Superior temporal gyrus (tissue), 1 donor: ENCODE results near the gene SNAP47.

Experiments used
- DNase-seq: peaks from one replicate; pipeline ENCODE4 v3.0.0-alpha.2; 2016; ENCODE audit errors: extremely low spot score

The SNAP47 gene

DNA sequence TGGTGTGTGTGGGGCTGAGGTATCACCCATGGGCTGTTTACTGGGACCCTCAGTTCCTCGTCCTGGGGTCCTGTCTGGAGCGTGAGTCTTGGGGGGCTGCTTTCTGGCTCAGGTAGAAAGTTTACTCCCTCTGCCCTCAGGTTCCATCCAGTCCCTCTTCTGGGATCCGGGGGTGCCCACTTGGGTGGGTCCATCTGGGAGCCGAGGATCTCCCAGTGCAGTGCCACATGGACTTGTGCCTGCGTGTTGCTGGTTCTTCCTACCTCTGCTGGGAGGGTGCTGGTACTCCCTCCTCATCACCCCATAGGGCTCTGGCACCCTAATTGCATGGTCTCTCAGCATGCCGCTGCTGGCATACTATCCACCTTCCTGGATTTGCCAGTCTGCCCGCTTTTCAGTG is 14.0 kb downstream of the SNAP47 start:
- DNase-seq = no peak

- DNase-seq = no peak
These were observed 14.9 kb downstream of the SNAP47 start for GRCh38 chr1:227749916-227750710.

DNA sequence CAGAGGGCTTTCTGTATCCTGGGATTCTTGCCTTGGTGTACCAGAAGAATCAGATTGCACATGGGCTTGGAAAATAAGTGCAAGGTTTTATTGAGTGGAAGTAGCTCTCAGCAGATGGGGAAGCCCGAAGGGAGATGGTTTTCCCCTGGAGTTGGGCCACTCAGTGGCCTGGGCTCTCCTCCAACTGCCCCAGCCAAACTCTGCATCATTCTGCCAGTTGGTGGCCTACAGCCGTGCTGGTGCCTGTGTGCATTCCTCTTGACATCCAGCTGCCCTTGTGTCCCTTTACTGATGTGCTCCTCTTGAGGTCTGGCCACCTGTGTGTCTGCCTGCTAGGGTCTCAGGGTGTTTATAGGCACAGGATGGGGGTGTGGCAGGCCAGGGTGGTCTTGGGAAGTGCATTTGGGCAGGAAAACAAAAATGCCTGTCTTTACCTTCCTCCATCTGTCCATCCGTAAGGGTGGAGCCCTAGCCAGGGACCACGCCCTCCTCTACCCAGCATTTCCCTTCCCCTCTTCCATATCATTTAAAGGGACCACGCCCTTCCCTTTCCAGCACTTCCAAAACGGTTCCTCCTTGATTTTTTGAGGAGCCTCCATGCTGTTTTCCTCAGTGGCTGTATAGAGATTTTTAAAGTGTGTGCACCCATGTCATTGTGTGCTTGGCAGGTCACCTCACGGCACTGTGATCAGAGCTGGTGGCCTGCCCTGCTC is 18.9 kb downstream of the SNAP47 start:
- DNase-seq = peak; percentile 72

- DNase-seq = no peak
These were observed 19.7 kb downstream of the SNAP47 start for GRCh38 chr1:227754958-227755357.

- no peak for DNase-seq
These were observed 21.1 kb downstream of the SNAP47 start for GRCh38 chr1:227756172-227756959.

GRCh38 chr1:227757781-227758180 is 22.5 kb downstream of the SNAP47 start:
- DNase-seq = no peak

- DNase-seq = peak; percentile 63
These were observed 23.1 kb downstream of the SNAP47 start for GRCh38 chr1:227758366-227758765.

DNA sequence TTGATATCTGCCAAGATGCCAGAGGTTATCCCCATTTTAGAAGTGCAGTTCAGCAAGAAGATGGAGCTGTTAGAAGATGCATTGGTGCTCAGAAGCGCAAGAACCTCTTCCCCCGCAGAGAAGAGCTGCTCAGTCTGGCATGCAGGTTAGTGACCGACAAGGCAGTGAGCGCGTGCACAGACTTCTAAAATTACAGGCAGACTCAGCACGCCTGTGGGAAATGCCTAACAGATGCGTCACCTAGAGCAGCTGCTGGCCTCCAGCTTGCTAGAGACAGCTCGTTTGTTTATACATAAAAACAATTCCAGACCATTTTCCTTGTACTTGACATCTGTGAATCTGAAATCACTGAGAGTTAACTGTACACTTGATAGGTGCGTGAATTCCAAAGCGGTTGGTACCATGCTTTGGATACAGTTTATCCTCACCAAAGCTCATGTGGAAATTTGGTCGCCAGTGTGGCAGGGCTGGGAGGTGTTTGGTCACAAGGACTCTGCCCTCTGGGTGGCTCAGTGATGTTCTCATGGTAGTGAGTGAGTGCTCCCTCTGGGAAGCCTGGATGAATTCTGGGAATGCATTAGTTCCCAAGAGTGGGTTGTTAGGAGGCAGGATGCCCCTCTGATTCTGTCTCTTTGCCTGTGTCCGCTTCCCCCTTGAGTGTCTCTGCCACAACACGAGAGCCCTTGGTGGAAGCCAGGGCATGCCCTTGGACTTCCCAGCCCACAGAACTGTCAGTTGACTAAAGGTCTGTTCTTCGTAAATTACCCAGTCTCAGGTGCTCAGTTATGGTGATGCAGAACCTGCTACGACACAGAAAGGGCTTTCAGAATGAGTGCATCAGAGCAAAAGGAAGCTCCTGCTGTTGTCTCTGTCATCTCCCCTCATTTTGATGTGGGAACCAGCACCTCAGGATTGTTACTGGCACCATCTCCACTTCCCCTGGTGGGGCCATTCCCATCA is 24.4 kb downstream of the SNAP47 start:
- no peak for DNase-seq

- DNase-seq = no peak
These were observed 25.1 kb downstream of the SNAP47 start for GRCh38 chr1:227760377-227760776.

- DNase-seq = no peak
These were observed 26.5 kb downstream of the SNAP47 start for GRCh38 chr1:227761621-227762230.

GRCh38 chr1:227762231-227762911 is 27.1 kb downstream of the SNAP47 start:
- peak; percentile 84 for DNase-seq

DNA sequence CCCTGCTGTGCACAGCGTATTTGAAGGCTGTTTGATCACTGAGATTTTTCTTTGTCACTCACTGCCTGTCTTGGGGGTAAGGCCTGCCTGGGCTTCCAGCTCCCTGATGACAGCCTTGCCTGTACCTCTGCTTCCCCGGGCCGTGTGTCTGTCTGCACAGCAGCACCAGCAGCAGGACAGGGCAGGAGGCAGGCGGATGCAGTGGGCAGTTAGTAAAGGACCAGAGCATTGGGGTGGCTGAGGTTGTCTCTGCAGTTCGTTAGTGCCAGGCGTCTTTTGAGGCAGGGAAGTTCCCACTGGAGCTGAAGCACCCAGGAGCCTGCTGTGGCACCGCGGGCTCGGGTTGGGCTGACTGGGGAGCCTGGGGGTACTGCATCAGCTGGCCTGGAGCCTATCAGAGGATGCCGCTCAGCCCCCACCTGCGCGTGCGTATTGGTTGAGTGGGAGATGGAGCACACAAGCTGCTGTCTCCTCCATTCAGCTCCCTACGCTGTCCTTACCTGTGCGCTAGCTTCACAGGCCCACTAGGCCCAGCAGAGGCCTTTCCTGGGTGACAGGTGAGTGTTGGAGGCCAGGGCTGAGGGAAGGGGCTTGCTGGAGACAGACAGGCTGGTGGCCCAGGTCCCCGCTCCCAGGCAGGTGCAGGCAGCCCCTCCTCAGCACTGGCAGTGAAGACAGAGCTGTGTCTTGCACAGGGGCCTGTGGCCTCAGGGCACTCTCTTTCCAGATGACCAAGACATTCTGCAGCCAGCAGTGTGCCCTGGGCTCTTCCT is 28.2 kb downstream of the SNAP47 start:
- DNase-seq = no peak

DNA sequence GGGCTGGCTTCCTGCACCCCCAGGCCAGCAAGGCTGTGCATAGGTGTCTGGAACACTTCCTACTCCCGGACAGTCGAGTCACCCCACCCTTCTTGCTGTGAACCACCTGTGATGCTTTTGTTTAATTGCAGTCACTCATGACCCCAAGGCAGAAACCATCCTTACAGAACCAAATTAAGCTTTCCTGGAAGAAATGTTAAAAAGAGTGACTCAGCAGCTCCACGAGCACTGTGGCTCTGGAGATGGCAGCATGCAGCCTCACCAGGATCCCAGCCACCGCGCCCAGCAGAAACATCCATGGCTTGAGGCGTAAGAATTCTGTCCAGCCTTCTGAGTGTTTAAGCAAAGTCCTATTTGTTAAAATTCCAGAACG is 28.8 kb downstream of the SNAP47 start:
- no peak for DNase-seq

DNA sequence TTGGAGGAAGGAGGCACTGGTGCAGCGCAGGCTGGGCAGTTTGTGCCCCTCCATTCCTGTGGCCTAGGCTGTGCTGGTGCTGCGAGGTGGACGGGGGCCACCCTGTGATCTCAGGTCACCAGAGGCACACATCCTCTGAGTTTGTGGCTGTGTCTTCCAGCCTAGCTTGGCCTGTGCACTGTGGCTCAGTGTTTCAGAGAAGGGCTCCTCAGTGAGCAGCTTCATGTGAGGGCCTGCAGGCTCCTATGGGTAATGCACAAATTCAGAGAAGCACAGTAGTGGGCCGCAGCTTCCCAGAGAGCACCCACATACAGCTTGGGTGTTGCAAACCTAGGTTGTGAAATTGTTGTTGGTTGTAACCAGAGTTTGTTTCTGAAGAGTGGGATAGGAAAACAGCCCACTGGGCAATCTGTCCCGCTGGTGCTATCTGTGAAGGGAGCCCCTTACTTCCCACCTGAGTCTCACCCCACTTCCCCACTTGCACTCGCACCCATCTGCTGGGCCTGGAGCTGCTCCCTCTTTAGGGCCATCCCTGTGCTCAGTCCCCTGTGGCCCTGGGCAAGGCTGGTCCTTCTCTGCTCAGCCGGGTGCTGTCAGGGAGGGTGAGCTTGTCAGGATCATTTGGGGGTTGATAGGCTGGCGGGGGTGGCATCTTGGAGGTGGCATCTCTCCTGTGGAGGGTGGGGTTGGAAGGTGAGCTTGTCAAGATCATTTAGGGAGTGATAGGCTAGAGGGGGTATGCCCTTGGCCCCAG is 30.2 kb downstream of the SNAP47 start:
- DNase-seq = no peak

DNA sequence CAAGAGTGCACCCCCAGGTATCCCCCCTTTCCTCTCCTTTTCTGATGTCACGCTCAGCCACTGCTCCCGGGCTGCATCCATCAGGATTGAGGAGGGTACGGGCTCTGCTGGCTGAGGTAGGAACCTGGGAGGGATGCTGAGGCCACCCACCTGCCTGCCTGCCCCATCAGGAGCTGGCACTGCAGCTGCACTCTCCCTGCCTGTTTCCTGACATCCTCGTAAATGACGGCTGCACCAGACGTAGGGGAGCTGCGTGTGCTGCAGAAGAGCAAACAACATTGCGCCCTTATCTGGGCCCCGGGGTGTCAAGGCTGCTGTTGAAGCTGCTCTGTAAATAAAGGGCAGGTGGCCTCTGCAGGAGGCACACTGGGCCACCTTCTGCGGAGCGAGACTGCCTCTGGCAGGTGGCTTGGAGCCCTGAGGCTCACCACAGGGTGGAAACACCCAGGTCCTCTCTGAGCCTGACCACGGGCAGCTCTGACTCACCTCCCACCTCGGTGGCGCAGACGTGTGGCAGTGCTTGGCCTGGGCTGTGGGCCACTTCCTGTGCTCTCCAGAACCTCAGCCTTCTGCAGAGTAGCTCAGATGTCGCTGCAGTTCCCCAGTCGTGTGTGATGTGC is 30.9 kb downstream of the SNAP47 start:
- no peak for DNase-seq

GRCh38 chr1:227766653-227767277 is 31.5 kb downstream of the SNAP47 start:
- no peak for DNase-seq

GRCh38 chr1:227767401-227768124 is 32.3 kb downstream of the SNAP47 start:
- DNase-seq = no peak
